Calu3 (cell line): ENCODE results near the gene TRIM40. TPM values are rescaled to one million over a fixed set of nuclear protein-coding genes. Genes with fewer than 3 reads are reported as not detected.

Source experiments
- BruUV-seq: library from RNA; stranded (reverse); fragments of 400-500 nt; replicated peaks from 2 replicates; lab custom pipeline; 2021; lab: Mats Ljungman, UMichigan
- CTCF ChIA-PET: fragments of 300-600 bp; sonication (Branson Sonifier 250); formaldehyde crosslinking; loops from one replicate; lab custom pipeline; 2022; ENCODE audit warnings: antibody characterized with exemption; lab: Charles Lee
- DNase-seq: peaks from one replicate; pipeline ENCODE4 v3.0.0; 2022
- H3K27ac Mint-ChIP-seq: one replicate; pipeline ENCODE4 v1.8.0; 2022; ENCODE audit warnings: mixed read lengths; ENCODE audit not compliant: unreplicated experiment
- H3K27me3 Mint-ChIP-seq: one replicate; pipeline ENCODE4 v1.8.0; 2022; ENCODE audit warnings: mixed read lengths; ENCODE audit not compliant: unreplicated experiment
- H3K36me3 Mint-ChIP-seq: one replicate; pipeline ENCODE4 v1.8.0; 2022; ENCODE audit warnings: mild to moderate bottlenecking, moderate library complexity, mixed read lengths; ENCODE audit not compliant: insufficient read depth, unreplicated experiment
- H3K4me1 Mint-ChIP-seq: one replicate; pipeline ENCODE4 v1.8.0; 2022; ENCODE audit warnings: mild to moderate bottlenecking, low read depth, mixed read lengths; ENCODE audit not compliant: unreplicated experiment
- H3K4me3 Mint-ChIP-seq: one replicate; pipeline ENCODE4 v1.8.0; 2022; ENCODE audit warnings: mild to moderate bottlenecking, low read depth, moderate library complexity, mixed read lengths; ENCODE audit not compliant: unreplicated experiment
- H3K9me3 Mint-ChIP-seq: one replicate; pipeline ENCODE4 v1.8.0; 2022; ENCODE audit warnings: low read depth, mixed read lengths; ENCODE audit not compliant: unreplicated experiment
- intact Hi-C: fragments of 100-400 bp; cut with micrococcal nuclease; formaldehyde crosslinking; loops from one replicate; pipeline ENCODE4 v1.10.0; 2022; ENCODE audit not compliant: unreplicated experiment
- total RNA-seq: library from RNA; stranded (reverse); gene quantifications from 2 replicates; pipeline ENCODE4 v1.2.3, GENCODE V29; 2022
- TF ChIP-seq, protein P1 (sequence below): fragments of 200-600 bp; IDR thresholded peaks from one replicate; pipeline ENCODE4 v1.8.0; 2022; ENCODE audit warnings: antibody characterized with exemption; ENCODE audit not compliant: unreplicated experiment

The TRIM40 gene
- total RNA-seq, 1 experiment from 2014 or later, result not detected

DNA sequence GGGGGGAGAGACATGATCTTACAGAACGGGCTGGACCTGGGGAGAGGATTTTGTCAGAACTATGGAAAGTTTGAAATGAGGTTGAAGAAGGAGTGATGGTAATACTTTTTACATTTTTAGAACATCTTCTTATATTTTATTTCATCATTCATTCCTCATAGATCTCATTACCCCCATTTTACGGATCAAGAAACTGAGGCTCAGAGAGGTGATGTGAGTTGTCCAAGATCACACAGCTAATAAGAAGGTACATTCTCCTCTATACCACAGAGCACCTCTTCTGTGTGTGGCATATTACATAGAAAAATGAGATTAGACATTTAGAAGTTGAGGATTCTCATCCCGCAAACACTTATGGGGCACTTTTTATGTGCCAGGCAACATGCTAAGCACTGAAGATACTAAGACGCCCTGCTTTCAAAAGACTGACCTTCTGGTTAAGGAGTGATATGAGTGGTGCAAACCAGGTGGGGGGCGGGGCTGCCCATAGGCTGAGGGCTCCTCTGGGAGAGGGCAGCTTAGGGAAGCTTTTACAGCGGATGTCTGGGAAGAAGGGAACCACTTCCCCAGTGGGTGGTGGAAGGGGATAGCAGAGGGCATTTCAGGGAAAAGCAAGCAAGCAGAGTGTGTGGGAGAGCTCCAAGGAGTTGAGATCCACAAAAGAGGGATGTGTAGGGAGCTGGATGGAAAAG, 42.9 kb upstream of the TRIM40 start:
- intact Hi-C loops, result no loop called here
- H3K27ac Mint-ChIP-seq, result no peak overlapping the region
- peaks cover 14% of the 10 kb centered on the region for H3K27me3 Mint-ChIP-seq
- TF ChIP-seq, protein P1, sequence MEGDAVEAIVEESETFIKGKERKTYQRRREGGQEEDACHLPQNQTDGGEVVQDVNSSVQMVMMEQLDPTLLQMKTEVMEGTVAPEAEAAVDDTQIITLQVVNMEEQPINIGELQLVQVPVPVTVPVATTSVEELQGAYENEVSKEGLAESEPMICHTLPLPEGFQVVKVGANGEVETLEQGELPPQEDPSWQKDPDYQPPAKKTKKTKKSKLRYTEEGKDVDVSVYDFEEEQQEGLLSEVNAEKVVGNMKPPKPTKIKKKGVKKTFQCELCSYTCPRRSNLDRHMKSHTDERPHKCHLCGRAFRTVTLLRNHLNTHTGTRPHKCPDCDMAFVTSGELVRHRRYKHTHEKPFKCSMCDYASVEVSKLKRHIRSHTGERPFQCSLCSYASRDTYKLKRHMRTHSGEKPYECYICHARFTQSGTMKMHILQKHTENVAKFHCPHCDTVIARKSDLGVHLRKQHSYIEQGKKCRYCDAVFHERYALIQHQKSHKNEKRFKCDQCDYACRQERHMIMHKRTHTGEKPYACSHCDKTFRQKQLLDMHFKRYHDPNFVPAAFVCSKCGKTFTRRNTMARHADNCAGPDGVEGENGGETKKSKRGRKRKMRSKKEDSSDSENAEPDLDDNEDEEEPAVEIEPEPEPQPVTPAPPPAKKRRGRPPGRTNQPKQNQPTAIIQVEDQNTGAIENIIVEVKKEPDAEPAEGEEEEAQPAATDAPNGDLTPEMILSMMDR, result no peak
- no peak for DNase-seq
- H3K9me3 Mint-ChIP-seq, result no peaks in the 10 kb centered on the region
- no peak overlapping the region for H3K4me3 Mint-ChIP-seq
- CTCF ChIA-PET, result interaction anchor here (1.1 to 2.0 kb wide), 3 partner anchors 17 to 38 kb away, joined by 3 to 6 read pairs (median 5); no protein-coding TSS in a partner anchor
- peaks cover 70% of the 10 kb centered on the region for H3K4me1 Mint-ChIP-seq
- no TSS peak for BruUV-seq
- peaks cover 2% of the 10 kb centered on the region for H3K36me3 Mint-ChIP-seq

DNA sequence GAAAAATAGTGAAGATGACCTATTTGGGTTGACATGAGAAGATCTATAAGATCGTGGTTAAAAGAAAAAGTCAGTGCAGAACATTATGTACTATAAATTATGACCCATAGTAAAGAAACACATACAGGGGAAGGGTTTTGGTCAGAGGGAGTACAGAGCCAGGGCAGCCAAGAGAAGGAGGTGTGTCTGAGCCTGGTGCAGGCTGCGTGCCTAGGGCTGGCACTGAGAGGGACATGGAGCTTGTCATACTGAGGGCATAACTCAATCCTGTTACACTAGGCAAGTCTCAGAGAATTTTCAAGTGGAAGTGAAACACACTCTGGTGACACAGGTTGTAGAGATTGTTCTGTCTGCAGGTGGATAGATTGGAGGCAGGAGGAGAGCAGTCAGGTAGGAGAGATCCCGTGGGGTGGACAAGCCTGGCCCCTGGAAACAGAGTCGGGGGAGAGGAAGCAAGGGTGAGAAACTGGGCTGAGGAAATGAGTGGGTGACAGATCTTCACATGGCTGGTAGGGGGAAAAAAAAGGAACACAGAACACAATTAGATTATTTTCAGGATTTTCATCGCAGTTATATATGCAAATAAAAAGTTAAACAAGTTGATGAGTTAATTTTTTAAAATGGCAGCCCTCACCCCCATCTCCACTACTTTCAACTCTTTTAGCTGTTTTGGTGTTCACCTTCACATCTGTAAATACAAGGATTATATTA, 41.8 kb upstream of the TRIM40 start:
- peaks cover 81% of the 10 kb centered on the region for H3K4me1 Mint-ChIP-seq
- peaks cover 6% of the 10 kb centered on the region for H3K27me3 Mint-ChIP-seq
- H3K9me3 Mint-ChIP-seq, result no peaks in the 10 kb centered on the region
- H3K4me3 Mint-ChIP-seq, result no peak overlapping the region
- peaks cover 12% of the 10 kb centered on the region for H3K36me3 Mint-ChIP-seq
- DNase-seq, result no peak
- TF ChIP-seq, protein P1, result no peak
- intact Hi-C loops, result no loop called here
- CTCF ChIA-PET, result interaction anchor here (0.6 to 1.1 kb wide), 2 partner anchors 37 to 58 kb away, joined by 3 read pairs; no protein-coding TSS in a partner anchor
- no peak overlapping the region for H3K27ac Mint-ChIP-seq
- no TSS peak for BruUV-seq

DNA sequence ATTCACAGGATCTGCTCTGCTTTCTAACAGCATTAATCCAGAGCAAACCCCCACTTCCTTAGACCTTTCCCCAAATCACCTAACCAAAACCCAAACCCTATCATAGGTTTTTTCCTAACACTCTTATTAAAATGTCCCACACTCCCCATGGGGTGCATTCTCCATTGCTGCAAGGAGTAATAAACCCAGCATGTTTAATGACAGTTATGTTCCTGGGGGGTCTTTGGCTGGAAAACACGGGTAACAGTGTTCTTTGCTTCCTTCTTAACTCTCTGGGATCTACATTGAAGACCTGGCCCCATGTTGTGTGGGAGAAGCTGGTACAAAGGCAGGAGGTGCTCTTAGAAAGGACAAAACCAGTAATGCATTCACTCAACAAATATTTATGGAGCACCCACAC, 39.1 kb upstream of the TRIM40 start:
- Mint-ChIP-seq H3K27me3 (no peaks in the 10 kb centered on the region), H3K4me1 (peaks cover 93% of the 10 kb centered on the region), H3K27ac (no peak overlapping the region), H3K36me3 (peaks cover 31% of the 10 kb centered on the region), H3K9me3 (no peaks in the 10 kb centered on the region), H3K4me3 (no peak overlapping the region)
- intact Hi-C loops, result no loop called here
- DNase-seq, result no peak
- TF ChIP-seq, protein P1, result no peak
- CTCF ChIA-PET, result no interaction called here
- no TSS peak for BruUV-seq

DNA sequence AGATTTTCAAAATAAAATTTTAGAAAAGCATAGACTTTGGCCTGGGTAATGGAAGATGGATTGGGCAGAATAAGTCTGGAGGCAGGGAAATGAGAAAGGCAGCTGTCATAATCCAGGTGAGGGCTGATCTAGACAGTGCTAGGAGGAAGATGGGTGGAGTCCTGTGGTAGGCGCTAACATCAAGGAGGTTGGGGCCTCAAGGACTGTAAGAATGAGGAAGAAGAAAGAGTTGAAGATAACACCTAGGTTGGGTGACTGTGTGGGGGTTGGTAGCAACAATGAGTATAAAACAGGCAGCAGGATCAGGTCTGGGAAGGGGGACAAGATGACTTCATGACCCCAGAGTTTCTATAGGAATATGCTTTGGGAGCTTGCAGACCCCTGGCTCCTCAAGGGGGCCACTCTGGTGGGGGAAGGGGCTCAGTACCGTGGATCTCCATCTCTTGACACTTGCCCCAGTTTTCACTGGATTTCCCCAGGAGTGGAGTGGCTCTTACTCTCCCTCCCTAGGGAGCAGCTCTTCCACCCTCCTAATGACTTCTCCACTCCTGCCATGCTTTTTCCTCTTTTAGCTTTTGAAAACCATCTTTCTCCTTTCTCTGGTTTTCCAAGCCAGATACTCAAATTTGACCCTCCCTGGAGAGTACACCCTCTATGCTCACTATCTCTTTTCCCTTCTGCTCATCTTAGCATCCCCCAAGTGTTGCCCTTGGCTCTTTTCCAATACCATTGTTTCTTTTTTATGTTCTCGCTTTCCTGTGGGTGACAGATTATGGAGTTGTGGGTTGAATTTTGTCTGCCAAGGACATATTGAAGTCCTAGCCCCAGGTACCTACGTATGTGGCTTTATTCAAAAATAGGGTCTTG, 37.8 kb upstream of the TRIM40 start:
- TF ChIP-seq, protein P1, result no peak
- CTCF ChIA-PET, result interaction anchor here (1.2 kb wide), 1 partner anchor 33 kb away, joined by 4 read pairs; no protein-coding TSS in a partner anchor
- BruUV-seq, result no TSS peak

More for the DNA sequence above, 37.8 kb upstream of the TRIM40 start:
- no peak overlapping the region for H3K4me3 Mint-ChIP-seq
- H3K27ac Mint-ChIP-seq, result peak overlapping the region; percentile 16
- peak; percentile 56 for DNase-seq
- H3K36me3 Mint-ChIP-seq, result peaks cover 44% of the 10 kb centered on the region
- intact Hi-C loops, result no loop called here
- peaks cover 92% of the 10 kb centered on the region for H3K4me1 Mint-ChIP-seq
- no peaks in the 10 kb centered on the region for H3K27me3 Mint-ChIP-seq
- H3K9me3 Mint-ChIP-seq, result no peaks in the 10 kb centered on the region
